SJCRH30 (cell line): ENCODE data around the gene TMEM135. TPM values are rescaled to one million over a fixed set of nuclear protein-coding genes. Genes with fewer than 3 reads are reported as not detected.

Experiments used
- DNase-seq, 2 experiments: peaks; one replicate each; pipeline ENCODE4 v3.0.0-alpha.2; 2015 to 2020
- H3K27ac ChIP-seq: fragments of 250-450 bp; sonication (Bioruptor Pico); 2 replicates; pipeline ENCODE4 v1.5.1; 2020; ENCODE audit warnings: mild to moderate bottlenecking, moderate library complexity
- H3K27me3 ChIP-seq: fragments of 250-450 bp; sonication (Bioruptor Pico); 2 replicates; pipeline ENCODE4 v1.5.1; 2020; ENCODE audit warnings: mild to moderate bottlenecking, moderate library complexity
- H3K36me3 ChIP-seq: fragments of 250-450 bp; sonication (Bioruptor Pico); 2 replicates; pipeline ENCODE4 v1.5.1; 2020; ENCODE audit warnings: mild to moderate bottlenecking, moderate library complexity
- H3K4me1 ChIP-seq: fragments of 250-450 bp; sonication (Bioruptor Pico); 2 replicates; pipeline ENCODE4 v1.5.1; 2020; ENCODE audit warnings: mild to moderate bottlenecking, moderate library complexity
- H3K4me3 ChIP-seq: fragments of 250-450 bp; sonication (Bioruptor Pico); 2 replicates; pipeline ENCODE4 v1.5.1; 2020; ENCODE audit warnings: mild to moderate bottlenecking, moderate library complexity
- H3K9me3 ChIP-seq: fragments of 250-450 bp; sonication (Bioruptor Pico); replicated peaks from 2 replicates; pipeline ENCODE4 v1.5.1; 2020; ENCODE audit warnings: mild to moderate bottlenecking, moderate library complexity
- total RNA-seq: library from RNA; depleted of rRNA; stranded (reverse); fragments of >200 nt; shearing (Covaris generic); gene quantifications from 2 replicates; pipeline ENCODE4 v1.2.3, GENCODE V29; 2014

TMEM135 gene
- total RNA-seq, 1 experiment from 2014 or later = 35.3 TPM

DNA sequence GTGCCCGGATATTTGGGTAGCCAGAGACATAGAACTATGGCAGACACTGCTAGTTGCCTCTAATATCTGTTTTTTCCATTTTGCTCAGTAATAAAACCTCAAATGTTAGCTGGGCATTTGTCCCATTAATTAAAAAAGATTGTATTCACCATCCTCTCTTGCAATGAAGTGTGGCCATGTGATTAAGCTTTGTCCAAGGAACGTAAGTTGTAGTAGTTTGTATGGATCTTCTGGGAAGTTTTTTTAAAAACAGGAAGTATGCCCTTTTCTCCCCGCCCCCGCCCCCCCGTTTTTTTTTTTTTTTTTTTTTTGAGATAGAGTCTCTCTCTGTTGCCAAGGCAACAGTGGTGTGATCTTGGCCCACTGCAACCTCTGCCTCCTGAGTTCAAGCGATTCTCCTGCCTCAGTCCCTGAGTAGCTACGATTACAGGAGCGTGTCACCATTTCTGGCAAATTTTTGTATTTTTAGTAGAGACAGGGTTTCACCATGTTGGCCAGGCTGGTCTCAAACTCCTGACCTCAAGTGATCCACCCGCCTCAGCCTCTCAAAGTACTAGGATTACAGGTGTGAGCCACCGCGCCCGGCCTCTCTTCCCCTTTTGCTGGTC is 1.7 kb upstream of the TMEM135 start:
- no peak for DNase-seq
- Histone ChIP-seq H3K4me1 (0 out of 2 replicates have a peak, but pooled peaks cover 6% of the 10 kb centered on the region), H3K4me3 (no peak overlapping the region), H3K36me3 (no peaks in the 10 kb centered on the region), H3K27me3 (no peaks in the 10 kb centered on the region), H3K9me3 (no peaks in the 10 kb centered on the region), H3K27ac (no peak overlapping the region)

- no peak for DNase-seq
- H3K4me1 ChIP-seq = 0 out of 2 replicates have a peak, but pooled peaks cover 6% of the 10 kb centered on the region
- no peak overlapping the region for H3K27ac ChIP-seq
These were observed 831 bp upstream of the TMEM135 start for GRCh38 chr11:87036756-87037449.

GRCh38 chr11:87038235-87038977 is 672 bp downstream of the TMEM135 start:
- H3K4me1 ChIP-seq = 0 out of 2 replicates have a peak, but pooled peaks cover 6% of the 10 kb centered on the region
- H3K9me3 ChIP-seq = no peaks in the 10 kb centered on the region
- peak overlapping the region; percentile 75 for H3K4me3 ChIP-seq
- H3K27ac ChIP-seq = peak overlapping the region; percentile 43
- DNase-seq = peak in 1 of 2 experiments; percentile 20
- H3K27me3 ChIP-seq = no peaks in the 10 kb centered on the region
- H3K36me3 ChIP-seq = no peaks in the 10 kb centered on the region

More at GRCh38 chr11:87036756-87037449, 831 bp upstream of the TMEM135 start:
- Histone ChIP-seq H3K36me3 (no peaks in the 10 kb centered on the region), H3K27me3 (no peaks in the 10 kb centered on the region), H3K9me3 (no peaks in the 10 kb centered on the region), H3K4me3 (peak overlapping the region; percentile 75)

GRCh38 chr11:87039371-87039770 is 1.6 kb downstream of the TMEM135 start:
- Histone ChIP-seq H3K36me3 (peaks cover 4% of the 10 kb centered on the region), H3K9me3 (no peaks in the 10 kb centered on the region), H3K27ac (no peak overlapping the region), H3K4me1 (0 out of 2 replicates have a peak, but pooled peaks cover 6% of the 10 kb centered on the region), H3K4me3 (no peak overlapping the region), H3K27me3 (no peaks in the 10 kb centered on the region)
- DNase-seq = no peak

DNA sequence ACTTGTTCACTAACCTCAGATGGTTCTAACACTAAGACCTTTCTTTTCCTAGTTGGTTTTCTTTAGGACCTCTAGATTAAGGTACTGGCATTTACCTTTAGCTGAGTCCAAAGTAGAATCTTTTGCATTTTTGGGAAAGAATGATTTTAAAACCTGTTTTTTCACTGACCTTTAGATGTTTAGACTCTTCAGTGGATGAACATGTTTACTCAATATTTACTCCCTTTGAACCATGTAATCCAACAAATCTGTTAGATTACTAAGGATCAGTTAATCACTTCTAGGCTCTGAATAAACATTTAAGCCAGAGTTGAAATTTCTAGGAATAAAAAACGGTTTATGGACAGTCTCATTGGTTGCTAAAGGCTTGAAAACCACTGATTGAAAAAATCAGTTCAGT is 6.2 kb downstream of the TMEM135 start:
- Histone ChIP-seq H3K4me3 (no peak overlapping the region), H3K27me3 (no peaks in the 10 kb centered on the region), H3K36me3 (peaks cover 4% of the 10 kb centered on the region), H3K9me3 (no peaks in the 10 kb centered on the region), H3K4me1 (no peaks in the 10 kb centered on the region), H3K27ac (no peak overlapping the region)
- DNase-seq = no peak

DNA sequence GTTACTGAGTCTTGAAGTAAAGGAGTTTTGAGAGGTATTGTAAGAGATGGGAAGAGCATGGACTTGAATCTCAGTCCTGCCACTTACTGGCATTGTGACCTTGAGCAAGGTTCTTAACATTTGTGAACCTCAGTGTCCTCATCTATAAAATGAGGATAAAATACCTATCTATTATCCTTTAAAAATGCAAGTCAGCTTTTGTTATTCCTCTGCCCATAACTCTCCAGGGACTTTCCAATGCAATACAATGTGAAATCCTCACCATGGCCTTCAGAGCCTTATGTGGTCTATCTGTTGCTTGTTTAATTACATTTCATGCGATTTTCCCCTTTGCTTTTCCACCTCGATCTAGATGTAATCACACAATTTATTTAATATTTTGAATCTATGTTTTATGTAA is 9.1 kb downstream of the TMEM135 start:
- no peak overlapping the region for H3K27ac ChIP-seq
- no peaks in the 10 kb centered on the region for H3K4me1 ChIP-seq
- H3K4me3 ChIP-seq = no peak overlapping the region
- H3K9me3 ChIP-seq = no peaks in the 10 kb centered on the region
- no peaks in the 10 kb centered on the region for H3K27me3 ChIP-seq
- no peak for DNase-seq
- peaks cover 4% of the 10 kb centered on the region for H3K36me3 ChIP-seq

DNA sequence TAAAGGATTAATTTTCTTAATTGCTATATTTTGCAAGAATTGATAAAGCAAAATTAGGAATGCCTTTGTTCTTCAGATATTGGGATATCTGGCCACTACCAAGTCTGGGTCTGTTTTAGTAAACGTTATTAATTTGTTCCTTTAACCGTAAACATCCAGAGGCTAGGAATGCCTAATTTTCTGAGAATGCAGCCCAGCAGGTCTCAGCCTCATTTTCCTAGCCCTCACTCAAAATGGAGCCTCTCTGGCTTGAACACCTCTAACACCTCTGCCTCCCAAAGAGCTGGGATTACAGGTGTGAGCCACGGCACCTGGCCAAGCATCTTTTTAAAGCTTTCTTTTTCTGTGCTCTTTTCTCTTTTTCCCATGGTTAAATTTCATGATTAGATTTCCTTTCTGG is 18.4 kb downstream of the TMEM135 start:
- DNase-seq = no peak
- H3K27ac ChIP-seq = no peak overlapping the region
- no peaks in the 10 kb centered on the region for H3K36me3 ChIP-seq
- H3K4me1 ChIP-seq = no peaks in the 10 kb centered on the region
- no peaks in the 10 kb centered on the region for H3K9me3 ChIP-seq
- no peaks in the 10 kb centered on the region for H3K27me3 ChIP-seq
- H3K4me3 ChIP-seq = no peak overlapping the region

DNA sequence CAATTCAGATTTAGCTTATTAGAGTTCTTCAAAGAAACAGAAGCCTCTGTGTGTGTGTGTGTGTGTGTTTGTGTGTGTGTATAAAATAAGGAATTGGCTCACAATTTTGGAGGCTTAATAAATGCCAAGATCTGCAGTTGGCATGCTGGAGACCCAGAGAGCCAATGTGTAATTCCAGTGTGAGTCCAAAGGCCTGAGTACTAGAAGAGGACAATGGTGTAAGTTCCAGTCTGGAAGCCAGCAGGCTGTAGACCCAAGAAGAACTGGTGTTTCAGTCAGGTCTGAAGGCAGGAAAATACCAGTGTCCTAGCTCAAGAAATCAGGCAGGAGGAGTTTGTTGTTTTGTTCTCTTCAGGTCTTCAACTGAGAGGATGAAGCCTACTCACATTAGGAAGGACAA is 20.0 kb downstream of the TMEM135 start:
- Histone ChIP-seq H3K27ac (no peak overlapping the region), H3K4me3 (no peak overlapping the region), H3K4me1 (no peaks in the 10 kb centered on the region), H3K9me3 (no peaks in the 10 kb centered on the region), H3K36me3 (no peaks in the 10 kb centered on the region), H3K27me3 (no peaks in the 10 kb centered on the region)
- DNase-seq = no peak

GRCh38 chr11:87059596-87060390 is 22.1 kb downstream of the TMEM135 start:
- Histone ChIP-seq H3K4me1 (no peaks in the 10 kb centered on the region), H3K4me3 (no peak overlapping the region), H3K27me3 (no peaks in the 10 kb centered on the region), H3K9me3 (no peaks in the 10 kb centered on the region), H3K36me3 (no peaks in the 10 kb centered on the region), H3K27ac (no peak overlapping the region)
- no peak for DNase-seq

- H3K27me3 ChIP-seq = no peaks in the 10 kb centered on the region
- H3K9me3 ChIP-seq = no peaks in the 10 kb centered on the region
- H3K27ac ChIP-seq = no peak overlapping the region
- no peaks in the 10 kb centered on the region for H3K4me1 ChIP-seq
- no peaks in the 10 kb centered on the region for H3K36me3 ChIP-seq
- no peak for DNase-seq
- H3K4me3 ChIP-seq = no peak overlapping the region
These were observed 24.0 kb downstream of the TMEM135 start for GRCh38 chr11:87061766-87062165.

GRCh38 chr11:87063982-87064381 is 26.2 kb downstream of the TMEM135 start:
- Histone ChIP-seq H3K36me3 (no peaks in the 10 kb centered on the region), H3K9me3 (no peaks in the 10 kb centered on the region), H3K4me3 (no peak overlapping the region), H3K27ac (no peak overlapping the region), H3K27me3 (no peaks in the 10 kb centered on the region), H3K4me1 (no peaks in the 10 kb centered on the region)
- DNase-seq = no peak

- H3K36me3 ChIP-seq = peaks cover 7% of the 10 kb centered on the region
- no peak overlapping the region for H3K4me3 ChIP-seq
- no peaks in the 10 kb centered on the region for H3K4me1 ChIP-seq
- H3K27ac ChIP-seq = no peak overlapping the region
- DNase-seq = no peak
- H3K27me3 ChIP-seq = no peaks in the 10 kb centered on the region
- H3K9me3 ChIP-seq = no peaks in the 10 kb centered on the region
These were observed 35.1 kb downstream of the TMEM135 start for GRCh38 chr11:87072787-87073186.

DNA sequence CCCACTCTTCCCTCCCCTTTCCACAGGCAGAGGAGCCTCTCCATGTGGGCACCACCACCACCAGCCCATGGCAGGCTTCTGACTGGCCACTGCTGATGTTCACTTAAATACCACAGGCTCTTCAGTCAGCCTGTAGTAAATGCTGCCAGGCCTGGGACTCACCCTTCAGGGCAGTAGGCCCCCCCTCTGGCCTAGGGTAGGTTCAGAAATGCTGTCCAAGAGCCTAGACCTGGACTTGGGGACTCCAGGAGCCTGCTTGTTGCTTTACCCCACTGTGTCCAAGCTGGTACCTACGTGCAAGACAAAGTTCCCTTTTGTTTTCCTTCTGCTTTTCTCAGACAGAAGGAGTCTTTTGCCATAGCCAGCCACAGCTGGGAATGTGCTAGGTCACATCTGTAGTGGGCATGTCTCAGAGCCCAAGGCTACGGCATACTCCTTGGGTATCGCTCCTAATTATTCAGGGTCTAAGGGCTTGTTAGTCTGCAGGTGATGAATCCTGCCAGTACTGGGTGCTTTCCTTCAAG is 38.6 kb downstream of the TMEM135 start:
- no peak for DNase-seq
- no peak overlapping the region for H3K4me3 ChIP-seq
- H3K27me3 ChIP-seq = no peaks in the 10 kb centered on the region
- H3K27ac ChIP-seq = no peak overlapping the region
- H3K4me1 ChIP-seq = no peaks in the 10 kb centered on the region
- no peaks in the 10 kb centered on the region for H3K9me3 ChIP-seq
- peaks cover 7% of the 10 kb centered on the region for H3K36me3 ChIP-seq

DNA sequence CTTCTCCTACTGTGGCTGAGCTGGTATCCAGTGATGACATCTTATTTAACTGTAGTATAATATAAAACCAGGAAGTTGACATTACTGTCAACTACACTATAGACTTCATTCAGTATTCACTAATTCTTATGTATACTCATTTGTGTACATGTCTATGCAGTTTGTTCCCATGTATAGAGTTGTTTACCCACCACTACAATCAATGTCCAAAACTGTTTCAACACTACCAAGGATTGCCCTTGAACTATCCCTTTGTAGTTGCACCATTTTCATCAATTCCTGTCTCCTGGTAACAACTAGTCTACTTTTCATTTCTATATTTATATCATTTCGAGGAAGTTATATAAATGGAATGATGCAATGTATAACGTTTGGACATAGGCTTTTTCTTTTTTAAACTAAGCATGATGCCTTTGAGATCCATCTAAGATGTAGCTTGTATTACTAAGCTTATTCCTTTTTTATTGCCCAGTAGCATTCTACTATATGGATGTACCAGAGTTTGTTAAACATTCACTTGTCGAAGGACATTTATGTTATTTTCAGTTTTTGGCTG is 39.2 kb downstream of the TMEM135 start:
- DNase-seq = no peak
- Histone ChIP-seq H3K36me3 (peaks cover 7% of the 10 kb centered on the region), H3K4me1 (no peaks in the 10 kb centered on the region), H3K4me3 (no peak overlapping the region), H3K27me3 (no peaks in the 10 kb centered on the region), H3K27ac (no peak overlapping the region), H3K9me3 (no peaks in the 10 kb centered on the region)
